ENCODE data around the gene KRT14.
"Not testable (repeated sequence)": the region's sequence is repeated elsewhere in the genome, so short reads cannot be mapped to it uniquely, and the experiment has no call there.

The KRT14 gene

DNA sequence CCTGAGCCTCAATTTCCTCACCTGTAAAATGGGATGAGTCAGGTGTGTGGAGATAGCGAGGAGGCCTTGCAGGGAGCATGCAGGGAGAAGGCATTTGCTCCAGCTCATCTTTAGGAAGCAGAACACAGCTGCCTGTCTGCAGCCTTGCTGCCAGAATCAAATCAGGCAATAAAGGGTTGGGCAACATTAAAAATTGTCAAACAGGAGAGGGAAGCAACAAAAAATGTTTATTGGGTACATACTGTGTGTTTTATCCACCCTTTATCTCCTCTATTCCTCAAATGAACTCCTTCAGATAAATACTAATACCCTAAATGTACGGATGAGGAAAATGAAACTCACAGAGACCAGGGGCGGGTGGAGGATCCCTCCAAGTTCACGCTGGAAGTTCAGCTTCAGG is 13.6 kb upstream of the KRT14 start:
- no peak for DNase-seq

DNA sequence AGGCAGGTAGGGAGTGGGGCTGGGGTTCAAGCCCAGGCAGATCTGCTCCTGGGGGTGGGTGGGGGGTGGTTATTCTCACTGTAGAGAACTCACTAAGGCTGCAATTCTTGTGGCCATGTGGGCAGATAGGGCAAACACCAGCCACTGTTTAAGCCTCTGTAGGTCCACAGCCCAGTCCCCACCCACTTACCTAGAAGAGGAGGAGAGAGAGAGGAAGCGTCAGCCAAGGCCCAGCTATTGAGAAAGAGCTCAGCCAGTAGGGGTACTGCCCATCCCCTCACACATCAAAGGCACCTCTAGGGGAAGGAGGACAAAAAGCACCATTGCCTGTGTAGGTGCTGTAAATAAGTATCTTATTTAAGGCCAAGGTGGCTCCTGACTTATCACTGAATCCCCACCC is 13.0 kb upstream of the KRT14 start:
- no peak for DNase-seq

DNA sequence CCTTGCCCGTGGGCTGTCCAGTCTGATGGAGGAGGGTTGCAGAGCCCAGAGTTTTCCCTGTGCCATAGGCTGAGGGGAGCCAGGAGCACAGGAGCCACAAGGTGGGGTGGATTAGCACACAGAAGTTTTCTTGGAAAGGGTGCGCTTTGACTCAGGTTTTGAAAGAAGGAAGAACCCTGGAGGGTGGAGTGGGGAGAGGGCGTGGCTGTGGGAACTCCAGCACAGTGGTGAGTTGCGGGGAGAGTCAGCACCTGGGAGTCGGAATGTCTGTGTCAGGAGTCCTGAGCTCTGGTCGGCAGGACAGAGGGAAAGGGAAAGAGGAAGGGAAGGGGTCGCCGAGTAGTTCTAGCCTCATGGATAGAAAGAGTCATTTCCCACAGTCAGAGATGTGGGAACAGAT is 8.9 kb upstream of the KRT14 start:
- DNase-seq = no peak

- no peak for DNase-seq
Measured at GRCh38 chr17:41594363-41594915, 7.7 kb upstream of the KRT14 start.

GRCh38 chr17:41593306-41593981 is 6.7 kb upstream of the KRT14 start:
- DNase-seq = no peak

DNA sequence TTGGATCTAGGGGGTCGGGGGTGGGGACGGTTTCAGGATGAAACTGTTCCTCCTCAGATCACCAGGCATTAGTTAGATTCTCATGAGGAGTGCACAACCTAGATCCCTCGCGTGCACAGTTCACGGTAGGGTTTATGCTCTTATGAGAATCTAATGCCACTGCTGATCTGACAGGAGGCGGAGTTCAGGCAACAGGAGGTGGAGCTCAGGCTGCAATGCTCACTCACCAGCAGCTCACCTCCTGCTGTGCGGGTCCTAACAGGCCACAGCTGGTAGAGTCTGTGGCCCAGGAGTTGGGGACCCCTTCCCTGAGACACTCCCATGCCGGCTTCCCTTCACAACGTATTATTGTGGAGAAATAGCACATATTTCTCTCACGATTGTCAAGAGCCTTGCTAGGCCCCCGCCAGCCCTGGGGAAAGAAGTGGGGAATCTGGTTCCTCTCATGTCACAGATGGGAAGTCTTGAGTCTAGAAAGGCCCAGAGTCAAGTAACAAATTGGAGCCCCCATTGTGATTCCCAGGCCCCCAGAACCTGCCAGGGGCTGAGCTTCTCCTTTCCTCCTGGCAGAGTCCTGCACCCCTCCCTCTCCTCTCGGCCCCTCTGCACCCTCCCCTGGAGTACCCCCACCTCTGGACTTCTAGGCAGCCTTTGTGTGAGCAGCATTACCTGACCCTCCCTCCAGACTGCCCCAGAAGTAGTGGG is 6.1 kb upstream of the KRT14 start:
- no peak for DNase-seq

- no peak for DNase-seq
Measured at GRCh38 chr17:41589301-41589700, 2.6 kb upstream of the KRT14 start.

- DNase-seq = no peak
Measured at GRCh38 chr17:41588126-41588810, 1.6 kb upstream of the KRT14 start.

GRCh38 chr17:41585301-41586056 is 1.2 kb downstream of the KRT14 start:
- DNase-seq = no peak

DNA sequence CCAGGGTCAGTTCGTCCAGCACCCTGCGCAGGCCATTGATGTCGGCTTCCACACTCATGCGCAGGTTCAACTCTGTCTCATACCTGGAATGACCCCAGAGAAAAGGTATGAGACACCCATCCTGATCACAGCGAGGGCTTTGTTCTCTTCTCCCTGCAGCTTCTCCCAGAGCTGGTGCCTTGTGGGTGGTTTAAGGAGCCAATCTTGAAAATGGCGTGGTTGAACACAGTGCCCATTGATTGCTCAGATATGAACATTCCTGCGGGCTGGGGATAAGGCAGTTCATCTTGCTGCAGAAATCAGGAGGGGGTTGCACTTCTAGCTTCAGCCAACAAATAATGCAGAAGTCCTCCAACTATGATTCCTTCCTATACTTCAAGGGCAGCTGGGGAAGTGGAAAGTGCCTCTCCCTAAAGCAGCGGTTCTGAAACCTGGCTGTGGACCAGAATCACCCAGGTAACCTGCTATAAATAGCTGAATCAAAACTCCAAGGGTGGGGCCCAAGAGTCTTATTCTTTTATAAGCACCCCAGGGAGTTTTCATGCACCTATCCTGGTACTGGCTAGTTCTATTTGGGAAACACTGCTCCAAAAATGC is 2.3 kb downstream of the KRT14 start:
- DNase-seq = not testable (repeated sequence)

- DNase-seq = no peak
Measured at GRCh38 chr17:41583137-41584127, 3.3 kb downstream of the KRT14 start.

DNA sequence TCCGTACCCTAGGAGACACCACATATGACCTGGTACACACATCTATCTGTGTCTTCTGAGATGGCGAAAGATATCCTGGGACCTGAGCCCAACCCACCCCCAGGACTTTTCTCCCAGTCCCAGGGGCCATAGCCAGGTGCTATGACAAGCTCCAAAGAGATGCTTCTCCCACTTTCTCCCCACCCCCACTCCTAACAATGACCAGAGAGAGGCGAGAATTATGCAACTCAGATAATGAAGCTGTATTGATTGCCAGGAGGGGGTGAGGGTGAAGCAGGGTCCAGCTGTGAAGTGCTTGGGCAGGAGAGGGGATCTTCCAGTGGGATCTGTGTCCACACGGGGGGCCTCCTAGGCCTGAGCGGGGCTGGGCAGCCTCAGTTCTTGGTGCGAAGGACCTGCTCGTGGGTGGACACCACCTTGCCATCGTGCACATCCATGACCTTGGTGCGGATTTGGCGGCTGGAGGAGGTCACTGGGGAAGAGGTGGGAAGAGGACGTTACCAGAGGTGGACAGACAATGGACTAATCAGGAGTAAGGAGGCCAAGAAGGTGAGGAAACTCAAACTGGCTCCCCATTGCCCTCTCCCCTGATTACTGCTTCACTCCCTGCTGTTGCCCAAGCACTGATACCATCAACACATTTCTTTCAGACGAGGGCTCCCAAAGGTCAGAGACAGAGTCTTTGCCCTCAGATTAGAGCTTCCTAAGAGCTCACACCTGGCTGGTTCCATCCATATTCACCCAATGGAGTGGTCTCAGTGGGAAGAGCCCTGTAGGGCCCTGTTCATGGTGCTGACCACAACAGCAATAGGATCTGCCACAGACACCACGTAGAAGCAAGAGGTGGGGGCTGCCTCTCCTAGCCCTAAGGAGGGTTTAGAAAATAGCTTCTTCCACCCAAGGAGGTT is 4.4 kb downstream of the KRT14 start:
- DNase-seq = not testable (repeated sequence)

GRCh38 chr17:41581366-41582060 is 5.2 kb downstream of the KRT14 start:
- DNase-seq = no peak

DNA sequence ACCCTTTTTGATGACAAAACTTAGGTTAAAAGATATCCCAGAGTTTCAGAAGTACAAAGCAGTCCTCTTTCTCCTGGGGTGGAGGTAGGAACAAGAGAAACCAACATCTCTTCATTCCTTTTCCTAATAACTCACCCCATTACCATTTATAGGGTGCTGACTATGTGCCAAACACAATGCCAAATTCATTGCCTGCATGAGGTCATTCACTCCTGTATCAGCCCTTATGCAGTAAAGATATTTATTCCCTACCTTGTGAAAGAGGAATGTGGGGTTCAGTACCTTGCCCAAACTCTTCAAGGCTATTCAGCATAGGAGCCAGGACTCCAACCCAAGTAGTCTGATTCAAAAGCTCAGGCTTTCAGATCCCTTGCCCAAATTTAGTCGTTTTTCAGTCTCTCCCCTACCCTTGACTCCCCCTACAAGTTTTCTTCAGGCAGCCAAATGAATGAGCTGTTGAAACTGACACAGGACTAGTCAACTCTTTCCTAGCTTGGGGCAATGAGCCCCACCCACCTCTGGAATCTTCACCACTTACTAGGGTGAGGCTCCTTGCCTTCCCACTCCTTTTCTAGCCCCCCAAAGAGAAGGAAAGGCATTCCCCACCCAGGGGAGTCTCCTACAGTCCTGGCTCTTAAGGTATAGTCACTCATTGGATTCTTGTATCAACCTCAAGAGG is 5.9 kb downstream of the KRT14 start:
- no peak for DNase-seq

- no peak for DNase-seq
Measured at GRCh38 chr17:41580244-41580575, 6.5 kb downstream of the KRT14 start.

- peak; percentile 22 for DNase-seq
Measured at GRCh38 chr17:41579484-41580243, 7.0 kb downstream of the KRT14 start.

DNA sequence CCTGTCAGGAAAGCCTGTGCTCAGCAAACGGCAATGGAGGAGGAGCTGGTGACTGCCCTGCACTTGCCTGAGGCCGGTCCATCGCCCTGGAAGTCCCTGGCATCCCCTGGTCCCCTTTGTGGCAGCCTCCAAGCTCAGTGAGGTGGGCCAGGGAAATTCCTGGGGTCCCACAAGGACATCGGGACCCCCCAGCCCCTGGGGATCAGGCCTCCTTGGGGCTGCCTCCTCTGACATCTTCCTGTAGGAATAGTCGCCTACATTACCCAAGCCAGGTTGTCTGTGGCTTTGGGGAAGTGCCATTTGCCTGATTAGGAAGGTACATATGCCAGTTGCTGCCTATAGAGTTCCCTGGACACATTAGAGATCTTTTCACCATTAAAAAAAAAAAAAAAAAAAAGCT is 7.7 kb downstream of the KRT14 start:
- DNase-seq = no peak

- DNase-seq = no peak
Measured at GRCh38 chr17:41578538-41578937, 8.2 kb downstream of the KRT14 start.

All from GOT3 (cell line).